Endothelial cell of umbilical vein (primary cell): Measurements from ENCODE around the gene KY. TPM values are rescaled to one million over a fixed set of nuclear protein-coding genes. Genes with fewer than 3 reads are reported as not detected.

Source experiments
- BruUV-seq: library from RNA; stranded (reverse); fragments of 400-500 nt; replicated peaks from 2 replicates; lab custom pipeline; 2021; lab: Mats Ljungman, UMichigan
- CTCF ChIA-PET: fragments of 300-600, 350-600 bp; sonication (Branson Sonifier 250); formaldehyde crosslinking; loops from one replicate; lab custom pipeline; 2021; ENCODE audit warnings: antibody characterized with exemption, inconsistent platforms; lab: Charles Lee
- POLR2A ChIA-PET: fragments of 300-600, 350-600 bp; sonication (Branson Sonifier 250); formaldehyde crosslinking; loops from one replicate; lab custom pipeline; 2021; ENCODE audit warnings: antibody characterized with exemption, inconsistent platforms; lab: Charles Lee
- DNase-seq: peaks from one replicate; pipeline ENCODE4 v3.0.0-alpha.2; 2011; ENCODE audit warnings: low read depth, low spot score
- FAIRE-seq: peaks from 2 replicates; lab custom pipeline; 2011; peaks lifted over from hg19 to GRCh38; lab: Jason Lieb, UNC
- H2AFZ ChIP-seq: 2 replicates; pipeline ENCODE4 v1.6.0; 2012; ENCODE audit warnings: low read depth, low read length, control low read depth, inconsistent platforms
- H3K27ac ChIP-seq: 2 replicates; pipeline ENCODE4 v1.5.1; 2011; ENCODE audit warnings: low read depth, mild to moderate bottlenecking, control low read depth, low read length, moderate library complexity; ENCODE audit not compliant: insufficient read depth
- H3K27me3 ChIP-seq, 2 experiments: 2 replicates each; pipeline versions ENCODE4 v1.6.0 to v1.6.1; 2011; ENCODE audit warnings: low read length in 2 of 2, mixed read lengths in 1 of 2; ENCODE audit not compliant: control insufficient read depth in 2 of 2, insufficient read depth in 2 of 2
- H3K36me3 ChIP-seq, 2 experiments: 2 replicates in 1 of 2; 3 replicates in 1 of 2; pipeline ENCODE4 v1.5.1; 2011; ENCODE audit warnings: low read length in 2 of 2, mild to moderate bottlenecking in 1 of 2, moderate library complexity in 1 of 2; ENCODE audit not compliant: control insufficient read depth in 2 of 2, insufficient read depth in 2 of 2; ENCODE audit errors: extremely low read depth in 1 of 2
- H3K4me1 ChIP-seq: 3 replicates; pipeline ENCODE4 v1.5.1; 2011; ENCODE audit warnings: mild to moderate bottlenecking, low read length; ENCODE audit not compliant: control insufficient read depth, insufficient read depth; ENCODE audit errors: extremely low read depth
- H3K4me2 ChIP-seq: 2 replicates; pipeline ENCODE4 v1.6.1; 2011; ENCODE audit warnings: low read length, control low read depth, mixed read lengths; ENCODE audit not compliant: insufficient read depth
- H3K4me3 ChIP-seq, 3 experiments: fragments of 200-600 bp in 1 of 3; sonication (generic), shearing (Covaris generic) in 1 of 3; replicated peaks in 1 of 3; 2 replicates each; pipeline ENCODE4 v1.5.1; 2011 to 2016; ENCODE audit warnings: control low read depth in 3 of 3, low read length in 3 of 3, mild to moderate bottlenecking in 2 of 3, inconsistent platforms in 1 of 3, low read depth in 1 of 3, moderate library complexity in 1 of 3; ENCODE audit not compliant: insufficient read depth in 1 of 3
- H3K79me2 ChIP-seq: 2 replicates; pipeline ENCODE4 v1.6.0; 2012; ENCODE audit warnings: low read length, inconsistent platforms; ENCODE audit not compliant: control insufficient read depth, insufficient read depth
- H3K9ac ChIP-seq: replicated peaks from 2 replicates; pipeline ENCODE3; 2011; ENCODE audit warnings: low read length, control low read depth; ENCODE audit not compliant: insufficient read depth; ENCODE audit errors: extremely low read depth
- H3K9me1 ChIP-seq: replicated peaks from 3 replicates; pipeline ENCODE4 v1.6.0; 2011; ENCODE audit warnings: mild to moderate bottlenecking, low read length; ENCODE audit not compliant: control insufficient read depth, insufficient read depth; ENCODE audit errors: extremely low read depth
- H3K9me3 ChIP-seq: replicated peaks from 2 replicates; pipeline ENCODE4 v1.5.1; 2012; ENCODE audit warnings: low read length, inconsistent platforms; ENCODE audit not compliant: control insufficient read depth, insufficient read depth
- H4K20me1 ChIP-seq: replicated peaks from 2 replicates; pipeline ENCODE3; 2011; ENCODE audit warnings: mild to moderate bottlenecking, low read length; ENCODE audit not compliant: control insufficient read depth, insufficient read depth; ENCODE audit errors: extremely low read depth
- EZH2 ChIP-seq: IDR thresholded peaks from 2 replicates; pipeline ENCODE4 v1.6.1; 2012; ENCODE audit warnings: borderline replicate concordance, low read depth, mild to moderate bottlenecking, moderate library complexity, low read length, inconsistent platforms; ENCODE audit not compliant: severe bottlenecking
- FOS ChIP-seq: IDR thresholded peaks from 2 replicates; pipeline ENCODE4 v1.6.1; 2011; ENCODE audit warnings: mild to moderate bottlenecking, low read length, moderate library complexity, borderline replicate concordance; ENCODE audit not compliant: insufficient read depth
- GATA2 ChIP-seq: IDR thresholded peaks from 2 replicates; pipeline ENCODE4 v1.7.0; 2011; ENCODE audit warnings: low read depth, mild to moderate bottlenecking, moderate library complexity, mixed read lengths, low read length; ENCODE audit not compliant: insufficient read length, insufficient read depth
- JUN ChIP-seq: IDR thresholded peaks from 2 replicates; pipeline ENCODE4 v1.6.1; 2011; ENCODE audit warnings: borderline replicate concordance, low read depth; ENCODE audit not compliant: insufficient read length, insufficient read depth
- MYC ChIP-seq: IDR thresholded peaks from one replicate; pipeline ENCODE4 v1.6.1; 2011; ENCODE audit warnings: mild to moderate bottlenecking, low read depth, low read length
- POLR2A ChIP-seq: IDR thresholded peaks from 2 replicates; pipeline ENCODE4 v1.6.1; 2012; ENCODE audit warnings: low read depth, mild to moderate bottlenecking, control low read depth, low read length
- POLR2AphosphoS5 ChIP-seq: IDR thresholded peaks from 2 replicates; pipeline ENCODE4 v1.6.1; 2012; ENCODE audit warnings: low read depth, mild to moderate bottlenecking, control low read depth, low read length, moderate library complexity; ENCODE audit not compliant: insufficient read depth
- dilution Hi-C: fragments of 300-500 bp; cut with MboI; formaldehyde crosslinking; loops from one replicate; pipeline ENCODE4 v1.15.0; 2019; ENCODE audit warnings: low sequenced_read_pairs; ENCODE audit not compliant: extremely low pct_ligation_motif_present
- intact Hi-C: fragments of 100-400 bp; cut with micrococcal nuclease; formaldehyde crosslinking; loops from one replicate; pipeline ENCODE4 v1.10.0; 2022
- polyA plus RNA-seq, 4 experiments: library from polyadenylated mRNA; depleted of rRNA in 3 of 4; stranded (reverse) in 3 of 4; unstranded in 1 of 4; fragments of >200 nt; gene quantifications; 2 replicates each; pipeline versions ENCODE4 v1.2.1 to v1.2.3, GENCODE V29; 2011 to 2012; ENCODE audit warnings: missing spikeins in 1 of 4
- total RNA-seq: library from RNA; stranded (reverse); gene quantifications from 2 replicates; pipeline ENCODE4 v1.2.3, GENCODE V29; 2021
- TF ChIP-seq, protein P1 (sequence below), 2 donors: IDR thresholded peaks; 1 replicate in 1 of 2; 2 replicates in 1 of 2; pipeline ENCODE4 v1.5.1; 2011; ENCODE audit warnings: low read length in 2 of 2, mild to moderate bottlenecking in 2 of 2, moderate library complexity in 2 of 2, control low read depth in 1 of 2, inconsistent platforms in 1 of 2, low read depth in 1 of 2; ENCODE audit not compliant: insufficient read depth in 1 of 2; ENCODE audit errors: extremely low read depth in 1 of 2
- TF ChIP-seq, protein P2 (sequence below): IDR thresholded peaks from 2 replicates; pipeline ENCODE4 v1.6.1; 2011; ENCODE audit not compliant: insufficient read depth, insufficient read length

The KY gene
- total and polyA plus RNA-seq, 2 donors (not counting 3 experiments of a cell fraction or from before 2014, with no cell fraction given) = not detected

DNA sequence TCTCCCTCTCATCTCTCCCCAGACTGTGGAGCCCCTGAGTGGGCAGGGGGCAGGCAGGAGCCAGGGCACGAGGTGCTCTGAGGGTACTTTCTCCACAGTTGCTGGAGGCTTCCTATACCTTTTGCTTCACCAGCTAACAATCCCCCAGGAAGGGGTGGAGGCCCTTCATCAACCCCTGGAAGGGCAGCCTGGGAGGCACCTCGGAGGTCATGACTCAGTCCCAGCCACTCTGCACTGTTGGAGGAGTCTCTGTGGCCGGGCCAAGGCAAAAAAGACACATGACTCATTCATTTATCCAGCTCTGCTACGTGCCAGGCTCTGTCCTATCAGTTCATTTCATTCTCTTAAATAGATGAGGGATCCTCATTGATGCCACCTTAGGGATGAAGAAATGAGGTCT lies 15.6 kb upstream of the KY start:
- POLR2A ChIA-PET = no interaction called here
- CTCF ChIA-PET = no interaction called here
- no peak overlapping the region for H3K4me3 ChIP-seq

More for the DNA sequence above, 15.6 kb upstream of the KY start:
- H3K9me3 ChIP-seq = no peaks in the 10 kb centered on the region
- no peak overlapping the region for H3K9ac ChIP-seq
- intact Hi-C loops = no loop called here
- H3K27me3 ChIP-seq = no peaks in the 10 kb centered on the region
- no peak overlapping the region for H3K4me2 ChIP-seq
- no peaks in the 10 kb centered on the region for H3K36me3 ChIP-seq
- no peaks in the 10 kb centered on the region for H3K79me2 ChIP-seq
- no TSS peak for BruUV-seq
- no peaks in the 10 kb centered on the region for H3K4me1 ChIP-seq
- H3K27ac ChIP-seq = no peak overlapping the region
- no peak overlapping the region for H2AFZ ChIP-seq
- TF ChIP-seq POLR2A = no peak
- TF ChIP-seq POLR2AphosphoS5 = no peak
- TF ChIP-seq, protein P1, sequence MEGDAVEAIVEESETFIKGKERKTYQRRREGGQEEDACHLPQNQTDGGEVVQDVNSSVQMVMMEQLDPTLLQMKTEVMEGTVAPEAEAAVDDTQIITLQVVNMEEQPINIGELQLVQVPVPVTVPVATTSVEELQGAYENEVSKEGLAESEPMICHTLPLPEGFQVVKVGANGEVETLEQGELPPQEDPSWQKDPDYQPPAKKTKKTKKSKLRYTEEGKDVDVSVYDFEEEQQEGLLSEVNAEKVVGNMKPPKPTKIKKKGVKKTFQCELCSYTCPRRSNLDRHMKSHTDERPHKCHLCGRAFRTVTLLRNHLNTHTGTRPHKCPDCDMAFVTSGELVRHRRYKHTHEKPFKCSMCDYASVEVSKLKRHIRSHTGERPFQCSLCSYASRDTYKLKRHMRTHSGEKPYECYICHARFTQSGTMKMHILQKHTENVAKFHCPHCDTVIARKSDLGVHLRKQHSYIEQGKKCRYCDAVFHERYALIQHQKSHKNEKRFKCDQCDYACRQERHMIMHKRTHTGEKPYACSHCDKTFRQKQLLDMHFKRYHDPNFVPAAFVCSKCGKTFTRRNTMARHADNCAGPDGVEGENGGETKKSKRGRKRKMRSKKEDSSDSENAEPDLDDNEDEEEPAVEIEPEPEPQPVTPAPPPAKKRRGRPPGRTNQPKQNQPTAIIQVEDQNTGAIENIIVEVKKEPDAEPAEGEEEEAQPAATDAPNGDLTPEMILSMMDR (IDR thresholded peaks at IDR 0.05; ENCODE audit: extremely low read depth in 1 of 2, insufficient read depth in 1 of 2, low read depth in 1 of 2, low read length in 2 of 2) = no peak
- TF ChIP-seq MYC = no peak
- TF ChIP-seq JUN = no peak
- TF ChIP-seq EZH2 = no peak
- TF ChIP-seq, protein P2, sequence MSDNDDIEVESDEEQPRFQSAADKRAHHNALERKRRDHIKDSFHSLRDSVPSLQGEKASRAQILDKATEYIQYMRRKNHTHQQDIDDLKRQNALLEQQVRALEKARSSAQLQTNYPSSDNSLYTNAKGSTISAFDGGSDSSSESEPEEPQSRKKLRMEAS = no peak
- no peak for TF ChIP-seq FOS
- no peak for TF ChIP-seq GATA2
- no peaks in the 10 kb centered on the region for H4K20me1 ChIP-seq
- no peaks in the 10 kb centered on the region for H3K9me1 ChIP-seq
- dilution Hi-C loops = no loop called here
- no peak for FAIRE-seq
- no peak for DNase-seq
